GM12874 (cell line): ENCODE measurements around the gene TMEM234.

Experiments used
- CTCF ChIP-seq: IDR thresholded peaks from 2 replicates; pipeline ENCODE4 v1.5.1; 2011; ENCODE audit warnings: low read depth, mild to moderate bottlenecking, control low read depth, low read length, moderate library complexity; ENCODE audit not compliant: insufficient read depth

TMEM234 gene

DNA sequence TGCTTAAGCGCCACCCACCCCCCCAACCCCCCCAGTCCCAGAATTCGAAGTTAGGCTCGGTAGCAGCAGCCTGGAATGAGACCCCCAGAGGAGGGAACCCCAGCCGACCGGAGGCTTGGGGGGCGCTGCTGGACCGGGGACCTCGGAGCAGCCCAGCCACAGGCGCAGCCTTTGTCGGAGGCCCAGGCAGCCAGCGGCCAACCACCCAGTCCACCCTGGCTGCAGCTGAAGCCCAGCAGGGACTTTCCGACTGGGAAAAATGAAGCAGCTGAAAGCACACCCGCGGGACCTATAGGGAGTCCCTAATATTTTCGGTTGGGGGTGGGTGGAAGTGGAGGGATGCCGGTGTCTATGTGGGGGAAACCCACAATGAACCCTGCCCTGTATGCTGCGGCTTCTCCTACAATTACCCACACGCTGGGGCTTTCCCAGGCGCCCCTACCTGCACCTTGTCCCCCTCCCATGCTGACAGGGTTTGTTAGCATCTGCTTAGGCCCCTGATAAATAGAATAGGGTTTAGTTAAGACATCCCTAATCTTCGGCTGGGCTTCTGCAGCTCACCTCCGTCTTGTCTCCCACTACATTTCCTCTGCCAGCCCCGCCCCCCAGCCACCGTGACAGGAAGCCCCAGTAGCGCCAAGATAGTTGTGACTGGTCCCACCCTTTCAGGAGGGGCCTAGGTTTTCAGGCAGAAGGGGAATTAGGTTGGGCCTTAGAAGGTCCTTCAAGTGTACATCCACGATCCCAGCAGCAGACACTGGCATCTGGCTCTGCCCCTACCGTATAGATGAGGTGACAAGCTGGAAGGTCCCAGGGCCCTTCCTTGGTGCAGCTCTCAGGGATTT lies 20.9 kb downstream of the TMEM234 start:
- TF ChIP-seq CTCF: peak; percentile 33

GRCh38 chr1:32200226-32201010 lies 21.7 kb downstream of the TMEM234 start, which contains the start of gene CCDC28B:
Gene CCDC28B, plus strand, starts transcription at chr1:32200595. Its CDS starts 1,341 bp downstream, at chr1:32201936.
- TF ChIP-seq CTCF: no peak

GRCh38 chr1:32199717-32200072 lies 22.5 kb downstream of the TMEM234 start:
- no peak for TF ChIP-seq CTCF

DNA sequence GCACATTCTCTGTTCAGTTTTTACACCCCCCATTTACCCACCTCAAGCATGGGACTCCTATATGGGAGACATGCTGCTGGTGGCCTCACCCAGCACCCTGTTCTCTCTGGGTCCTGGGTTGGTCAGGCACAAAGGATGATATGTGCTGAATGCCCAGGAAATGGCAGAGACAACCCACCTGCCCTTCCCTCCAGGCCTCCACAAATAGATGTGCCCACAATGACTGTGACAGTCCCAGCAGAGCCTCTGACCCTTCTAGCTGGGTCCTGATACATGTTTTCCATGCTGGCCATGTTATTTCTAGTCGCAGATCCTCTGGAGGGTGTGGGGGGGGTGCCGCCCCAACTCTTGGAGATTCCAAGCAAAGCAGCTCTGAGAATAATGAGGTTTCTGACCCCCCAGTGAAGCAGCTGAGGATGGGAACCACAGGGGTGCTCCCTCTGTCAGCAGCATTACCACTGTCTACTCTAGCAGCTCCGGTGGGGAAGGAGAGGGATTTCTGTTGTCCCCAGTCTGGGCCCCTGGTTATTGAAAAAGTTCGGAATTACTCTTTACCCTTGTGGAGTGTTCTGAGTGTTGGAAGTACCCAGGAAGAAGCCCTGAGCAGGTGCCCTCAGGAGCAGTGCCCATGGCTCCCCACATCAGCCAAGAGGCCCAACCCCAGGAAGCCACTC lies 23.0 kb downstream of the TMEM234 start:
- no peak for TF ChIP-seq CTCF

- no peak for TF ChIP-seq CTCF
Measured at GRCh38 chr1:32198237-32199042, 23.7 kb downstream of the TMEM234 start.

DNA sequence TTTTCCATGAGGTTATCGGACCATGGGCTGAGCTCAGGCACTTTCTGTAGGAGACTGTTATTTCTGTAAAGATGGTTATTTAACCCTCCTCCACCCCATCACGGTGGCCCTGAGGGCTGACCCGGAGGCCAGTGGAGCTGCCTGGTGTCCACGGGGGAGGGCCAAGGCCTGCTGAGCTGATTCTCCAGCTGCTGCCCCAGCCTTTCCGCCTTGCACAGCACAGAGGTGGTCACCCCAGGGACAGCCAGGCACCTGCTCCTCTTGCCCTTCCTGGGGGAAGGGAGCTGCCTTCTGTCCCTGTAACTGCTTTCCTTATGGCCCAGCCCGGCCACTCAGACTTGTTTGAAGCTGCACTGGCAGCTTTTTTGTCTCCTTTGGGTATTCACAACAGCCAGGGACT lies 24.3 kb downstream of the TMEM234 start:
- TF ChIP-seq CTCF: no peak

- TF ChIP-seq CTCF: no peak
Measured at GRCh38 chr1:32197074-32197473, 25.1 kb downstream of the TMEM234 start.
